ENCODE results near the gene MXRA7.

MXRA7 gene

DNA sequence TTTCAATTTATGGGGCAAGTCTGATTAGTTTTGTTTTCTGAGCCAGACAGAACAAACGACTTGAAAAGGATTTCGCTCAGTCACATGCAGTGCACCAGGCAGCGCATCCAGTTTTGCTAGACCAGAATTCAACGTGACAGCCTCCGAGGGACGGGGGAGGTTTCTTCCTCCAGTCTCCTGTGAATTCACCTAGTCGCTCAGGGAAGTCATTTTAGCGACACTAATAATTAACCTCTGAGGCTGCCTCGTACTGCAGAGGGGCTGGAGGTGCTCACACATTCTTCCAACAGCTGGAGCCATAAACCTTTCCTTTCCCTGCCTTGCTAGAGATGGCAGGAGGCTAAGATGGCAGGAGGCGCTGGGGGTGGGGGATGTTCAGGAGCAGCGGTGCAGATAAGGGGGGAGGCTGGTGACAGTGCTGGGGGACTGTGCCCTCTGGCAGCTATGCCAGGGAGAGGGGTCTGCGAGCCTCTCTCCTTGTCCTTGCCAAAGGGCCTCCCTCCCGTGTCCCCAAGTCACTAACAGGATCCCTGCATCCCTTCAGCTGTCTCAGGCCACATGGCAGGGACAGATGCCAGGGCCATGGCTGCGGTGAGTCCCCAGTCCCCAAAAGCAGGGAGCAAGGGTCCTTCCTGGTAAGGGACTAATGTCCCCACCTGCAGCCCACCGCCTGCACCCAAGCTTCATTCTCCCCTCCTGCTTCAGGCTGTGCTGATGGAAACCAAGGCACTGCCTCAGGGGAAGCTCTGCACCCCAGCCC lies 24.0 kb downstream of the MXRA7 start:
- no peak overlapping the region for H3K27ac Mint-ChIP-seq
- H3K27me3 Mint-ChIP-seq, result peaks cover 7 to 8% of the 10 kb centered on the region in 2 donors
- peaks cover 2 to 3% of the 10 kb centered on the region in 2 donors for H3K36me3 Mint-ChIP-seq
- no peaks in the 10 kb centered on the region for H3K4me1 Mint-ChIP-seq
- ATAC-seq (replicated peaks) (no peak), DNase-seq (no peak)
- no peaks in the 10 kb centered on the region for H3K9me3 Mint-ChIP-seq
- H3K4me3 Mint-ChIP-seq, result no peak overlapping the region

- DNase-seq (no peak), ATAC-seq (replicated peaks) (no peak)
- Mint-ChIP-seq H3K9me3 (no peaks in the 10 kb centered on the region), H3K27ac (no peak overlapping the region), H3K4me3 (no peak overlapping the region), H3K36me3 (peaks cover 0 to 2% of the 10 kb centered on the region in 2 donors), H3K27me3 (peaks cover 7 to 8% of the 10 kb centered on the region in 2 donors), H3K4me1 (no peaks in the 10 kb centered on the region)
Measured at GRCh38 chr17:76685846-76686245, 24.9 kb downstream of the MXRA7 start.

GRCh38 chr17:76685366-76685765 lies 25.4 kb downstream of the MXRA7 start:
- no peak for DNase-seq
- Mint-ChIP-seq H3K27me3 (peaks cover 7 to 8% of the 10 kb centered on the region in 2 donors), H3K9me3 (no peaks in the 10 kb centered on the region), H3K4me3 (no peak overlapping the region), H3K36me3 (peaks cover 0 to 2% of the 10 kb centered on the region in 2 donors), H3K4me1 (no peaks in the 10 kb centered on the region), H3K27ac (no peak overlapping the region)
- ATAC-seq (replicated peaks), result no peak

DNA sequence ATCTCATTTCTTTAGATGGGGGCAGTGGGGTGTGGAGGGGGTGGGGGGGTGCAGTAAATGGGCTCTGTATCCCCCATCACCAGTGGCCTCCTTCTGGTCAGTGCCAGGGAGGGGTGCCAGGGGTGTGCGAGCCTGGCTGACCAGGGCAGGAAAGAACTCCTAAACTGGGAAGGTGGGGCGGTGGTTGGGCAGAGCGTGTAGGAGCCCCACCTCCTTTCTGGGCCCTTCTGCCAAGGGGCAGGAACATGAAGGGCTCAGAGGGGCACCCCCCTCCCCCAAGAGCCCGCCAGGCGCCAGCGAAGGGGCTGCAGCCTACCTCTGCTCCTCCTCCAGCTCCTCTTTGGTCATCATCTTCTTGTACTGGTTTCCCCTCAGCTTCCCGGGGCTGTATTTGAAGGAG lies 26.0 kb downstream of the MXRA7 start:
- DNase-seq, result no peak
- no peak for ATAC-seq (replicated peaks)
- Mint-ChIP-seq H3K9me3 (no peaks in the 10 kb centered on the region), H3K27ac (no peak overlapping the region), H3K4me1 (no peaks in the 10 kb centered on the region), H3K36me3 (peaks cover 0 to 2% of the 10 kb centered on the region in 2 donors), H3K4me3 (no peak overlapping the region), H3K27me3 (peaks cover 7 to 8% of the 10 kb centered on the region in 2 donors)

DNA sequence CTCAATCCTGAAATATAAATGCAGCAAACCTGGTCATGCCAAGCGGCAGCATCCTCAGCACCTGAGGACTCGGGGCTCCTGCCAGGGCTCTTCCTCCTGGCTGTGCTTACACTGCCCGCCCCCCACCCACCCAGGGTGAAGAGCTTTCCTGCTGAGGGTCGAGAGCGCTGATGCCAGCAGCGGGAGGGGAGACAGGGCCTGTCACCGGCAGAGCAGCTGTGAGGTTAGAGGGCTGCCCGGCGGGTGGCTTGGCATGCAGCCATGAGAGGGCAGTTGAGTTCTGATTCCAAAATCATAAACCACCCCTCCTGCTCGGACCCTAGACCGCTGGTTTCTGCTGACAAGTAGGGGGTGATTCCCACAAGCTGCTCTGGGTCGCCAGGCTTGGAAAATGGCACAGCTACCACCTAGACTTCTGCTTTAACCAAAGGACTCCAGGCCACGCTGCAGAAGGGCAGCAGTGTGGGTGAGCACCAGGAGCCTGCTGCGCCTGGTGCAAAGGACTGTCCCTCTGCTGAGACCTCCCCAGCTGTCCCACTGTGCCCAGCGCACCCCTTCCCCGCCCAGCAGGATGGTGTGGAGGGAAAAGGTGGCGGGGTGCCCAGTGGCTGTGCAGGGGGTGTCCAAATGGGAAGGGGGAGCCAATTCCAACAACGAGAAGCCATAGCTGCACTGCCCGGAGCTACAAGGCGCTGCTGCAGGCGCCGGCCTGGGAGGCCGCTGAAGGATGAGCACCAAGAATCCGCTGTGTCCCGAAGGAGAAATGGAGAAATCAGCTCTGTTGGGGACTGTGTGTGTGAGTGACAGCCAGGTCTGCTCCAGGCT lies 26.6 kb downstream of the MXRA7 start:
- no peaks in the 10 kb centered on the region for H3K4me1 Mint-ChIP-seq
- ATAC-seq (replicated peaks) (no peak), DNase-seq (no peak)
- no peak overlapping the region for H3K27ac Mint-ChIP-seq
- H3K36me3 Mint-ChIP-seq, result peaks cover 0 to 2% of the 10 kb centered on the region in 2 donors
- no peak overlapping the region for H3K4me3 Mint-ChIP-seq
- peaks cover 7 to 8% of the 10 kb centered on the region in 2 donors for H3K27me3 Mint-ChIP-seq
- no peaks in the 10 kb centered on the region for H3K9me3 Mint-ChIP-seq

DNA sequence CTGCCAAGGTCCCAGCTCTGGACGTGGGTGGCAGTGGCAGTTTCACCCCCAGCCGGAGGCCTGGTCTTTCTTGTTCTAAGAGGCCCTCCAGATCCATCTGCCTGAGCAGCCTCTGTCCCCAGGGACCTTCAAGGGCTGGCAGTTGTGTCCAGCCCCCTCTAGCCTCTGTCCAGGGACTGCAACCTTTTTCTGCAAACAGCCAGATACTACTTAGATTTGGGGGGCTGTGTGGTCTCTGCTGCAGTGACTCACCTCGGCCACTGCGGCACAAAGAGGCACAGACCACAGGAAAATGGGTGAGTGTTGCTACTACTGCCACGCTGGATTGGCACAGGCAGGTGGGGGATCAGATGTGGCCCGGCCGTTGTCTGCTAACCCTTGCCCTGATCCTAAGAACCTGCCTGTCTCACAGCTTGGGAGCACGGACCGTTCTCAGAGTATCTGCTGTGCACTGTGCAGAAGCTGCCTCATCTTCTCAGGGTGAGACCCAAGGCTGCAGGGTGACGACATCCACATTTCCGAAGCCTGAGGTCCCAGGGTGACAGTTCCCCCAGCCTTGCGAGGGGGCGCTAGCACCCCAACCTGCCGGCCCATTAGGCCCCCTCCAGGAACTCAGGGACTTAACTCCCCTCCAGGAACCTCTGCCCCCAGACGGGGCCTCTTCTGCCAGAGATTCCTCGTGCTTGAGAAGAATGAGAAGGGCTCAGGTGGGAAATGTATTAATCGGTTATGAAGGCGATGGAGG lies 27.6 kb downstream of the MXRA7 start:
- Mint-ChIP-seq H3K27me3 (peaks cover 1 to 2% of the 10 kb centered on the region in 2 donors), H3K9me3 (no peaks in the 10 kb centered on the region), H3K27ac (no peak overlapping the region), H3K36me3 (peaks cover 0 to 2% of the 10 kb centered on the region in 2 donors), H3K4me1 (no peaks in the 10 kb centered on the region), H3K4me3 (no peak overlapping the region)
- ATAC-seq (replicated peaks), result no peak
- DNase-seq, result no peak

GRCh38 chr17:76682296-76682695 lies 28.5 kb downstream of the MXRA7 start:
- no peaks in the 10 kb centered on the region for H3K4me1 Mint-ChIP-seq
- H3K36me3 Mint-ChIP-seq, result peaks cover 0 to 2% of the 10 kb centered on the region in 2 donors
- no peaks in the 10 kb centered on the region for H3K9me3 Mint-ChIP-seq
- H3K27me3 Mint-ChIP-seq, result no peaks in the 10 kb centered on the region
- no peak overlapping the region for H3K4me3 Mint-ChIP-seq
- ATAC-seq (replicated peaks), result no peak
- no peak for DNase-seq
- no peak overlapping the region for H3K27ac Mint-ChIP-seq

DNA sequence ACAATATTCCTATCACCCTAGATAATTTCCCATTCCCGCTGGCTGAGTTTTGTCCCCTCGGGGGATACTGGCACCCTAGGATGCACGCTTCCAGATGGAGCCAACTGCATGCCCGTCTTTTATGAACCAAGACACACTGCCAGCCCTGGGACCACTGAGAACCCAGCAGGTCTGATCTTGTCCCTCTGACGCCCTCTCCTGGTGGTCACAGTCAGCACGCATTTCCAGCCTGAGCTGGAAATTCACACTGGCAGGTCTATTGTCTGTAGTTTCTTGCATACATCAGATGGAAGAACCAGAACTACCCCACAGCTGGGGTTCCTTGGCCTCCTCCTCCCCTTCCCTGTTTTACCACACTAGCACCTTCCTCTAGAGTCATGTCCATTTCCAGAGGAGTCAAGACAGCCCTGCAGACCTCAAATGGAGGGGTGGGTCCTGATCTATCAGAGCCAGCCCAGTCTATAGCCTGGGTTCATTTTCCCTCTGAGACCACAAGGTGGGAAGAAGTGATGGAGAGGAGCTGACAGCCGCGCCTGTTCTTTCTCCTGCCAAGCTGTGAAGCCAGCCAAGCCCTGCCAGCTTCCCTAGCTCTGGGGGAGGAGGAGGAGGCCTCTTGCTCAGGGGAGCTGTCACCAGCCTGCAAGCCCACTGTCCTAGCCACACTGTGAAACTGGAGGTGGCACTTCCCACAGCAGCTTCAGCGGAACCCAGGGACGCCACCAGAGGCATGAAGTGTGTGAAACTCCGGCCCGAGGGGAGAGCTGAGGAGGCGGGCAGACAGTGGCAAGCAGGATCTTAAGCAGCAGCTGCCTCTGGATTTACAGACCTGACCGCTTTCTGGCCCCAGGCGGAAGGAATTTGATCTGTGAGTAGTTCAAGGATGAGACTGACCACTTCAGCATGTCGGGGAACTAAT lies 29.3 kb downstream of the MXRA7 start:
- ATAC-seq (replicated peaks), result peak; percentile 74 to 76
- Mint-ChIP-seq H3K36me3 (peaks cover 0 to 2% of the 10 kb centered on the region in 2 donors), H3K9me3 (no peaks in the 10 kb centered on the region), H3K4me1 (no peaks in the 10 kb centered on the region), H3K27ac (no peak overlapping the region), H3K27me3 (no peaks in the 10 kb centered on the region), H3K4me3 (no peak overlapping the region)
- peak; percentile 25 for DNase-seq

DNA sequence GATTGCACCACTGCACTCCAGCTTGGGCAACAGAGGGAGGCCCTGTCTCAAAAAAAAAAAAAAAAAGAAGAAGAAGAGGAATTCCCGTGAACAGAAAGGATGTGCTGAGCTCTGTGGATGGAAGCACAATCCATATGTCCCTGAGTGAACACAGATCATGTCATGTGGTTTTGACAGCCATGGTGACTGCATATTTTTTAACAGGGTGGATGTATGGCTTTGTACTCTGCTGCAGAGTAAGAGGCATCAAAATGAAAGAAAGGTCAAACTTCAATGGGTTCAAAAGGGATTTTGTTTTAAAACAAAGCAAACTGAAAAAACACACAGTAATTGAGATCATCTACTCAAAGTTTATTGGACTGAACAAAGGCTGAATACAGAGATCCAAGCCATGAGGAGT lies 31.5 kb downstream of the MXRA7 start:
- Mint-ChIP-seq H3K36me3 (peaks cover 0 to 2% of the 10 kb centered on the region in 2 donors), H3K4me3 (no peak overlapping the region), H3K9me3 (no peaks in the 10 kb centered on the region), H3K27me3 (no peaks in the 10 kb centered on the region), H3K4me1 (no peaks in the 10 kb centered on the region), H3K27ac (no peak overlapping the region)
- DNase-seq (no peak), ATAC-seq (replicated peaks) (no peak)

DNA sequence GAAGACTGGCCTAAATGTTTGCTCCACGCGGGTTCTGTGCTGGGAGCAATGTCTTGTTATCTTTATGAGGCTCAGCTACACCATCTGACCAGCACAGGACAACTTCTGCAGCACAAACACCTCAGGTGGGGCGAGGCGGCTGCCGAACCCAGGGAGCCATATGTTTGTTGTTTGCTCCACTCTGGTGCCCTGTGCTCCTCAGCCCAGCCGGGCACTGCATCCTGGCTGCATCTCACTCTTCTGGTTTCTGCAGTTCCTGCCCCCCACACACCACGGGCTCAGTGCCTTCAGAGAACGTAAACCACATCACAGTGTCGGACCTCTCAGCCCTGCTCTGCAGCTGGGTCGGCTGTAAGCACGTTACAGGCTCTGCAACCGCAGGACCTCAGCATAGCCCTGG lies 32.4 kb downstream of the MXRA7 start:
- no peak overlapping the region for H3K4me3 Mint-ChIP-seq
- H3K4me1 Mint-ChIP-seq, result no peaks in the 10 kb centered on the region
- DNase-seq, result no peak
- H3K27me3 Mint-ChIP-seq, result no peaks in the 10 kb centered on the region
- ATAC-seq (replicated peaks), result no peak
- H3K27ac Mint-ChIP-seq, result no peak overlapping the region
- H3K9me3 Mint-ChIP-seq, result no peaks in the 10 kb centered on the region
- H3K36me3 Mint-ChIP-seq, result peaks cover 0 to 2% of the 10 kb centered on the region in 2 donors

- H3K27ac Mint-ChIP-seq, result no peak overlapping the region
- ATAC-seq (replicated peaks), result no peak
Measured at GRCh38 chr17:76677406-76677805, 33.4 kb downstream of the MXRA7 start.

GRCh38 chr17:76676629-76677028 lies 34.1 kb downstream of the MXRA7 start:
- Mint-ChIP-seq H3K27me3 (no peaks in the 10 kb centered on the region), H3K9me3 (peaks cover 0 to 1% of the 10 kb centered on the region in 2 donors), H3K4me1 (peaks cover 3 to 11% of the 10 kb centered on the region in 2 donors), H3K36me3 (no peaks in the 10 kb centered on the region), H3K4me3 (no peak overlapping the region), H3K27ac (no peak overlapping the region)
- no peak for ATAC-seq (replicated peaks)
- DNase-seq, result no peak

More at GRCh38 chr17:76677406-76677805, 33.4 kb downstream of the MXRA7 start:
- Mint-ChIP-seq H3K4me1 (peaks cover 2 to 4% of the 10 kb centered on the region in 2 donors), H3K27me3 (no peaks in the 10 kb centered on the region), H3K9me3 (peaks cover 0 to 1% of the 10 kb centered on the region in 2 donors), H3K4me3 (no peak overlapping the region), H3K36me3 (peaks cover 0 to 2% of the 10 kb centered on the region in 2 donors)
- DNase-seq, result no peak

DNA sequence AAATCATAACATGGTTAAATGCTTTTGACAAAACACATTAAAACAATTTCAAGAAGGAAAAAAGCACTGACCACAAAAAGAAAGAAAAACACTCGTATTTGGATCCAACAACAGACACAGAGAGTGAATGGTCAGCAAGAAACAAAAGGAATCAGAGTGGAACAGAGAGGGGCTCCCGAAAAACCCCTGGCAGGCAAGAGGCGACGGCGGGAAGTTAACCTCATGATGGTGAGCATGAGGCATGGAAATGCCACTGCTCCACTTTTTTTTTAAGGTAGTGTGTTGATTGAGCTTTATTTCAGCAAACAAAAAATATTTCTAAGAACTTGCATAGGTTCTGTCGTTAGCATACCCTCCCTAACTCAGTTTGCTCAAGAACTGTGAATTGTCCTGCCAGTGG lies 35.1 kb downstream of the MXRA7 start:
- Mint-ChIP-seq H3K36me3 (no peaks in the 10 kb centered on the region), H3K4me1 (peaks cover 12 to 20% of the 10 kb centered on the region in 2 donors), H3K9me3 (peaks cover 1 to 3% of the 10 kb centered on the region in 2 donors), H3K27ac (no peak overlapping the region), H3K4me3 (no peak overlapping the region), H3K27me3 (no peaks in the 10 kb centered on the region)
- no peak for DNase-seq
- no peak for ATAC-seq (replicated peaks)

Data from stimulated activated naive B cell treated with anti-CD40 and anti-IgM and Interleukin-4, amounts not matched to agents 10 μg/mL and 1 μg/mL and 100 μg/mL, for 72 hours (primary cell).